K562 (cell line): ENCODE data around the gene ANKRD13D. TPM values are rescaled to one million over a fixed set of nuclear protein-coding genes. Genes with fewer than 3 reads are reported as not detected.

ENCODE experiments used
- FUS ChIP-seq: fragments of 200-400 bp; formaldehyde crosslinking; optimal IDR thresholded peaks from 2 replicates; pipeline ENCODE3; 2017; ENCODE audit warnings: low read depth, low read length
- GATA2 ChIP-seq: sonication (generic); formaldehyde crosslinking; IDR thresholded peaks from 2 replicates; pipeline ENCODE4 v1.4.0; 2020; ENCODE audit warnings: mild to moderate bottlenecking, missing genetic modification reagents
- RBFOX2 ChIP-seq: fragments of 200-400 bp; formaldehyde crosslinking; IDR thresholded peaks from 2 replicates; pipeline ENCODE4 v1.6.1; 2017; ENCODE audit warnings: low read depth, mild to moderate bottlenecking, low read length, moderate library complexity
- SAP30 ChIP-seq: fragments of 200-600 bp; sonication (generic); IDR thresholded peaks from 2 replicates; pipeline ENCODE4 v1.6.1; 2012; ENCODE audit warnings: borderline replicate concordance, low read depth, mild to moderate bottlenecking, moderate library complexity, low read length, control low read depth, inconsistent platforms; ENCODE audit not compliant: insufficient read depth, poor library complexity, severe bottlenecking
- TOE1 ChIP-seq, 2 experiments: fragments of 450-650 bp in 1 of 2; sonication (generic) in 1 of 2; formaldehyde crosslinking in 1 of 2; IDR thresholded peaks; 2 replicates each; pipeline versions ENCODE4 v1.7.1 to v1.8.0; 2016 to 2022; ENCODE audit warnings: borderline replicate concordance in 2 of 2, mild to moderate bottlenecking in 2 of 2, antibody characterized with exemption in 1 of 2, inconsistent platforms in 1 of 2, low read depth in 1 of 2, missing genetic modification reagents in 1 of 2, moderate library complexity in 1 of 2
- ZFX ChIP-seq: sonication (generic); formaldehyde crosslinking; IDR thresholded peaks from 2 replicates; pipeline ENCODE4 v1.8.0; 2022; ENCODE audit warnings: mild to moderate bottlenecking, missing genetic modification reagents, moderate library complexity
- polyA plus RNA-seq, 8 experiments: library from polyadenylated mRNA; depleted of rRNA in 4 of 8; stranded (reverse) in 5 of 8; unstranded in 3 of 8; fragments of >200 nt; fragmentation: Nextera tagmentation in 2 of 8; fragmentation: Illumina TruSeq in 1 of 8; extraction: Ambion mirVana in 2 of 8; extraction: Trizol in 1 of 8; gene quantifications; 2 replicates each; pipeline versions ENCODE4 v1.2.1 to v1.2.3, GENCODE V29; 2011 to 2014; ENCODE audit warnings: inconsistent platforms in 1 of 8, missing spikeins in 1 of 8
- total RNA-seq, 7 experiments: library from RNA; depleted of rRNA in 6 of 7; stranded (reverse); fragments of >200 nt in 6 of 7; fragmentation: Illumina TruSeq in 2 of 7; extraction: Trizol in 2 of 7; gene quantifications; 2 replicates each; pipeline versions ENCODE4 v1.2.1 to v1.2.3, GENCODE V29; 2011 to 2021; ENCODE audit warnings: low replicate concordance in 1 of 7
- TF ChIP-seq, protein P1 (sequence below): fragments of 200-600 bp; sonication (generic); IDR thresholded peaks from one replicate; pipeline ENCODE4 v1.6.1; 2012; ENCODE audit warnings: mild to moderate bottlenecking, low read depth, low read length, inconsistent platforms
- TF ChIP-seq, protein P2 (sequence below): fragments of 450-650 bp; formaldehyde crosslinking; IDR thresholded peaks from 2 replicates; pipeline ENCODE4 v1.4.0; 2022; ENCODE audit warnings: missing genetic modification characterization
- TF ChIP-seq, protein P3 (sequence below): fragments of 250-450 bp; sonication (Bioruptor Pico); IDR thresholded peaks from 2 replicates; pipeline ENCODE4 v1.9.0; 2021; ENCODE audit warnings: mild to moderate bottlenecking
- TF ChIP-seq, protein P4 (sequence below): sonication (generic); formaldehyde crosslinking; IDR thresholded peaks from 2 replicates; pipeline ENCODE4 v1.8.1; 2022; ENCODE audit warnings: missing genetic modification reagents

The ANKRD13D gene
- total and polyA plus RNA-seq, 9 of the 15 experiments (the other 6 are each of a cell fraction or from before 2014, with no cell fraction given) = 0.94 to 40.9 (median 22.4) TPM

DNA sequence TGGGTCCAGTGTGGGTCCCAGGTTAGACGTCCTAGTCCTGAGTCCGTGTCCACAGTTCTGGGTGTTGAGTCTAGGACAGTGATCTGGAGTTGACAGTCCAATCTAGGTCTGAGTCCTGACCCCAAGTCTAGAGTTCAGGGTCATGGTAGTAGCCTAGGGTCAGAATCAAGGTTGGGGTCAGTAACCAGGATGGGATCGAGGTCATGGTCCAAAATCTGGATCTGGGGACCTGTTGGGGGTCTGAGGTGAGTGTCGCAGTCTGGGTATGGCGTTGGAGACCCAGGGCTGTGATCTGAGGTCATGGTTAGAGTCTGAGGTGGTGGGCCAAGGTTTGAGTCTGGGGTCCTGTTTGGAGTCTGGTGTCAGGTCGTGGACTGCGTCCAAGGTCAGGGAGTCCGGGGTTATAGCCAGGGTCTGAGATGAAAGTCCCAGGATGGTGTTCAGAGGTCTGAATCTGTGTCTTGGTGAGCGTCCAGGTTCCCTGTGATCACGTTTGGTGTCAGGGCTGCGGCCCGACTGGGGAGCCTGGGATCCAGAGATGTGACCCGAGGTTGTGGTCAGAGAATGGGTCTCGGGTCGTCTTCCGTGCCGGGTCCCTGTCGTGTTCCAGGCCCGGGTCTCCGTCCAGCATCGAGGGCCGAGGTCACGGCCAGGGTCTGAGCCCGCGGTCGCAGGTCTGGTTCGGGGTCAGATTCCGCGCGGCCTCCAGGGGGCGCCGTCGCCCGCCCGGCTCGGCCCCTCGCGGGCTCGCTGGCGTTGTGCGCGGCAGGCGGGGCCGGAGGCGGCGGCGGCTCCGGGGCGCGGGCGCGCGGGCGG lies 23.3 kb upstream of the ANKRD13D start (continued):
- TF ChIP-seq, protein P1, sequence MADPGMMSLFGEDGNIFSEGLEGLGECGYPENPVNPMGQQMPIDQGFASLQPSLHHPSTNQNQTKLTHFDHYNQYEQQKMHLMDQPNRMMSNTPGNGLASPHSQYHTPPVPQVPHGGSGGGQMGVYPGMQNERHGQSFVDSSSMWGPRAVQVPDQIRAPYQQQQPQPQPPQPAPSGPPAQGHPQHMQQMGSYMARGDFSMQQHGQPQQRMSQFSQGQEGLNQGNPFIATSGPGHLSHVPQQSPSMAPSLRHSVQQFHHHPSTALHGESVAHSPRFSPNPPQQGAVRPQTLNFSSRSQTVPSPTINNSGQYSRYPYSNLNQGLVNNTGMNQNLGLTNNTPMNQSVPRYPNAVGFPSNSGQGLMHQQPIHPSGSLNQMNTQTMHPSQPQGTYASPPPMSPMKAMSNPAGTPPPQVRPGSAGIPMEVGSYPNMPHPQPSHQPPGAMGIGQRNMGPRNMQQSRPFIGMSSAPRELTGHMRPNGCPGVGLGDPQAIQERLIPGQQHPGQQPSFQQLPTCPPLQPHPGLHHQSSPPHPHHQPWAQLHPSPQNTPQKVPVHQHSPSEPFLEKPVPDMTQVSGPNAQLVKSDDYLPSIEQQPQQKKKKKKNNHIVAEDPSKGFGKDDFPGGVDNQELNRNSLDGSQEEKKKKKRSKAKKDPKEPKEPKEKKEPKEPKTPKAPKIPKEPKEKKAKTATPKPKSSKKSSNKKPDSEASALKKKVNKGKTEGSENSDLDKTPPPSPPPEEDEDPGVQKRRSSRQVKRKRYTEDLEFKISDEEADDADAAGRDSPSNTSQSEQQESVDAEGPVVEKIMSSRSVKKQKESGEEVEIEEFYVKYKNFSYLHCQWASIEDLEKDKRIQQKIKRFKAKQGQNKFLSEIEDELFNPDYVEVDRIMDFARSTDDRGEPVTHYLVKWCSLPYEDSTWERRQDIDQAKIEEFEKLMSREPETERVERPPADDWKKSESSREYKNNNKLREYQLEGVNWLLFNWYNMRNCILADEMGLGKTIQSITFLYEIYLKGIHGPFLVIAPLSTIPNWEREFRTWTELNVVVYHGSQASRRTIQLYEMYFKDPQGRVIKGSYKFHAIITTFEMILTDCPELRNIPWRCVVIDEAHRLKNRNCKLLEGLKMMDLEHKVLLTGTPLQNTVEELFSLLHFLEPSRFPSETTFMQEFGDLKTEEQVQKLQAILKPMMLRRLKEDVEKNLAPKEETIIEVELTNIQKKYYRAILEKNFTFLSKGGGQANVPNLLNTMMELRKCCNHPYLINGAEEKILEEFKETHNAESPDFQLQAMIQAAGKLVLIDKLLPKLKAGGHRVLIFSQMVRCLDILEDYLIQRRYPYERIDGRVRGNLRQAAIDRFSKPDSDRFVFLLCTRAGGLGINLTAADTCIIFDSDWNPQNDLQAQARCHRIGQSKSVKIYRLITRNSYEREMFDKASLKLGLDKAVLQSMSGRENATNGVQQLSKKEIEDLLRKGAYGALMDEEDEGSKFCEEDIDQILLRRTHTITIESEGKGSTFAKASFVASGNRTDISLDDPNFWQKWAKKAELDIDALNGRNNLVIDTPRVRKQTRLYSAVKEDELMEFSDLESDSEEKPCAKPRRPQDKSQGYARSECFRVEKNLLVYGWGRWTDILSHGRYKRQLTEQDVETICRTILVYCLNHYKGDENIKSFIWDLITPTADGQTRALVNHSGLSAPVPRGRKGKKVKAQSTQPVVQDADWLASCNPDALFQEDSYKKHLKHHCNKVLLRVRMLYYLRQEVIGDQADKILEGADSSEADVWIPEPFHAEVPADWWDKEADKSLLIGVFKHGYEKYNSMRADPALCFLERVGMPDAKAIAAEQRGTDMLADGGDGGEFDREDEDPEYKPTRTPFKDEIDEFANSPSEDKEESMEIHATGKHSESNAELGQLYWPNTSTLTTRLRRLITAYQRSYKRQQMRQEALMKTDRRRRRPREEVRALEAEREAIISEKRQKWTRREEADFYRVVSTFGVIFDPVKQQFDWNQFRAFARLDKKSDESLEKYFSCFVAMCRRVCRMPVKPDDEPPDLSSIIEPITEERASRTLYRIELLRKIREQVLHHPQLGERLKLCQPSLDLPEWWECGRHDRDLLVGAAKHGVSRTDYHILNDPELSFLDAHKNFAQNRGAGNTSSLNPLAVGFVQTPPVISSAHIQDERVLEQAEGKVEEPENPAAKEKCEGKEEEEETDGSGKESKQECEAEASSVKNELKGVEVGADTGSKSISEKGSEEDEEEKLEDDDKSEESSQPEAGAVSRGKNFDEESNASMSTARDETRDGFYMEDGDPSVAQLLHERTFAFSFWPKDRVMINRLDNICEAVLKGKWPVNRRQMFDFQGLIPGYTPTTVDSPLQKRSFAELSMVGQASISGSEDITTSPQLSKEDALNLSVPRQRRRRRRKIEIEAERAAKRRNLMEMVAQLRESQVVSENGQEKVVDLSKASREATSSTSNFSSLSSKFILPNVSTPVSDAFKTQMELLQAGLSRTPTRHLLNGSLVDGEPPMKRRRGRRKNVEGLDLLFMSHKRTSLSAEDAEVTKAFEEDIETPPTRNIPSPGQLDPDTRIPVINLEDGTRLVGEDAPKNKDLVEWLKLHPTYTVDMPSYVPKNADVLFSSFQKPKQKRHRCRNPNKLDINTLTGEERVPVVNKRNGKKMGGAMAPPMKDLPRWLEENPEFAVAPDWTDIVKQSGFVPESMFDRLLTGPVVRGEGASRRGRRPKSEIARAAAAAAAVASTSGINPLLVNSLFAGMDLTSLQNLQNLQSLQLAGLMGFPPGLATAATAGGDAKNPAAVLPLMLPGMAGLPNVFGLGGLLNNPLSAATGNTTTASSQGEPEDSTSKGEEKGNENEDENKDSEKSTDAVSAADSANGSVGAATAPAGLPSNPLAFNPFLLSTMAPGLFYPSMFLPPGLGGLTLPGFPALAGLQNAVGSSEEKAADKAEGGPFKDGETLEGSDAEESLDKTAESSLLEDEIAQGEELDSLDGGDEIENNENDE = no peak
- TF ChIP-seq ZFX (CRISPR knock-in tag) = peak; percentile 58
- TF ChIP-seq TOE1 (IDR thresholded peaks at IDR 0.05; ENCODE audit: borderline replicate concordance) = no peak
- TF ChIP-seq TOE1 (CRISPR knock-in tag; IDR thresholded peaks at IDR 0.05; ENCODE audit: borderline replicate concordance, low read depth) = no peak
- TF ChIP-seq, protein P2, sequence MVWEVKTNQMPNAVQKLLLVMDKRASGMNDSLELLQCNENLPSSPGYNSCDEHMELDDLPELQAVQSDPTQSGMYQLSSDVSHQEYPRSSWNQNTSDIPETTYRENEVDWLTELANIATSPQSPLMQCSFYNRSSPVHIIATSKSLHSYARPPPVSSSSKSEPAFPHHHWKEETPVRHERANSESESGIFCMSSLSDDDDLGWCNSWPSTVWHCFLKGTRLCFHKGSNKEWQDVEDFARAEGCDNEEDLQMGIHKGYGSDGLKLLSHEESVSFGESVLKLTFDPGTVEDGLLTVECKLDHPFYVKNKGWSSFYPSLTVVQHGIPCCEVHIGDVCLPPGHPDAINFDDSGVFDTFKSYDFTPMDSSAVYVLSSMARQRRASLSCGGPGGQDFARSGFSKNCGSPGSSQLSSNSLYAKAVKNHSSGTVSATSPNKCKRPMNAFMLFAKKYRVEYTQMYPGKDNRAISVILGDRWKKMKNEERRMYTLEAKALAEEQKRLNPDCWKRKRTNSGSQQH (CRISPR knock-in tag) = no peak
- TF ChIP-seq, protein P3, sequence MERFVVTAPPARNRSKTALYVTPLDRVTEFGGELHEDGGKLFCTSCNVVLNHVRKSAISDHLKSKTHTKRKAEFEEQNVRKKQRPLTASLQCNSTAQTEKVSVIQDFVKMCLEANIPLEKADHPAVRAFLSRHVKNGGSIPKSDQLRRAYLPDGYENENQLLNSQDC (CRISPR knock-in tag) = no peak
- TF ChIP-seq FUS = no peak
- no peak for TF ChIP-seq GATA2
- no peak for TF ChIP-seq SAP30
- TF ChIP-seq, protein P4, sequence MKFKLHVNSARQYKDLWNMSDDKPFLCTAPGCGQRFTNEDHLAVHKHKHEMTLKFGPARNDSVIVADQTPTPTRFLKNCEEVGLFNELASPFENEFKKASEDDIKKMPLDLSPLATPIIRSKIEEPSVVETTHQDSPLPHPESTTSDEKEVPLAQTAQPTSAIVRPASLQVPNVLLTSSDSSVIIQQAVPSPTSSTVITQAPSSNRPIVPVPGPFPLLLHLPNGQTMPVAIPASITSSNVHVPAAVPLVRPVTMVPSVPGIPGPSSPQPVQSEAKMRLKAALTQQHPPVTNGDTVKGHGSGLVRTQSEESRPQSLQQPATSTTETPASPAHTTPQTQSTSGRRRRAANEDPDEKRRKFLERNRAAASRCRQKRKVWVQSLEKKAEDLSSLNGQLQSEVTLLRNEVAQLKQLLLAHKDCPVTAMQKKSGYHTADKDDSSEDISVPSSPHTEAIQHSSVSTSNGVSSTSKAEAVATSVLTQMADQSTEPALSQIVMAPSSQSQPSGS (CRISPR knock-in tag) = no peak
- peak; percentile 13; the same call in 1 of the 2 replicates for TF ChIP-seq RBFOX2
